ENCODE data around the gene MTFR1L.

DNA sequence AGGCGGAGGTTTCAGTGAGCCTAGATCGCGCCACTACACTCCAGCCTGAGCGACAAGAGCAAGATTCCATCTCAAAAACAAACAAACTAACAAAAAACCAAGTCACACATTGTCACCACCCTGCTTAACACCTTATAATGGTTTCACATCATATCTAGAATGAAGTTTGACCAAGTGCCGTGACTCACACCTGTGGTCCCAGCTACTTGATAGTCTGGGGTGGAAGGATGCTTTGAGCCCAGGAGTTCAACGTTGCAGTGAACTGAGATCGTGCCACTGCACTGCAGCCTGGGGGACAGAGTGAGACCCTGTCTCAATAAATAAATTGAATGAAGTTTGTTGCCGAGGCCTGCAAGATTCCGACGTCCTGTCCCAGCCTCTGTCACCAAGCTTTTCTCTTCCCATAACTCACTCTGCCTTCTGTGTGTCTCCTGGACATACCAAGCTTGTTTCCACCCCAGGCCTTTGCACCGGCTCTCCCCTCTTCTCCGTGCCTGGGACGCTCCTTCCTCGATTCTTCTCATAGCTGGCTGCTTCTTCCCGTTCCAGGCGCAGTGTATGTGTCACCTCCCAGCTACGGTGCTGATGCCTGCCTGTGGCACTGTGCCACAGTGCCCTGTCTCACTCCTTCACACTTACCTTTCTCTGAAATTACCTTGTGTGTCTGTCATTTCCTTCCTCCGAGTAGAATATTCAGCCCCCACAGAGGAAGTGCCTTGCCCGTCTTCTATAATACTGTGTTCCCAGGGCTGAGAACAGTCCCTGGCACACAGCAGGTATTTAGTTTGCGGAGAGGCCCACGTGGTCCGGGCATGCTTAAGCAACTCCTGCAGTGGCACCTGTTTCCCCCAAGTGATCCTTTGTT is 23.6 kb upstream of the MTFR1L start:
- TF ChIP-seq, protein P1, sequence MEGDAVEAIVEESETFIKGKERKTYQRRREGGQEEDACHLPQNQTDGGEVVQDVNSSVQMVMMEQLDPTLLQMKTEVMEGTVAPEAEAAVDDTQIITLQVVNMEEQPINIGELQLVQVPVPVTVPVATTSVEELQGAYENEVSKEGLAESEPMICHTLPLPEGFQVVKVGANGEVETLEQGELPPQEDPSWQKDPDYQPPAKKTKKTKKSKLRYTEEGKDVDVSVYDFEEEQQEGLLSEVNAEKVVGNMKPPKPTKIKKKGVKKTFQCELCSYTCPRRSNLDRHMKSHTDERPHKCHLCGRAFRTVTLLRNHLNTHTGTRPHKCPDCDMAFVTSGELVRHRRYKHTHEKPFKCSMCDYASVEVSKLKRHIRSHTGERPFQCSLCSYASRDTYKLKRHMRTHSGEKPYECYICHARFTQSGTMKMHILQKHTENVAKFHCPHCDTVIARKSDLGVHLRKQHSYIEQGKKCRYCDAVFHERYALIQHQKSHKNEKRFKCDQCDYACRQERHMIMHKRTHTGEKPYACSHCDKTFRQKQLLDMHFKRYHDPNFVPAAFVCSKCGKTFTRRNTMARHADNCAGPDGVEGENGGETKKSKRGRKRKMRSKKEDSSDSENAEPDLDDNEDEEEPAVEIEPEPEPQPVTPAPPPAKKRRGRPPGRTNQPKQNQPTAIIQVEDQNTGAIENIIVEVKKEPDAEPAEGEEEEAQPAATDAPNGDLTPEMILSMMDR (conservative IDR thresholded peaks at IDR 0.05 in 1 of 2, IDR thresholded peaks at IDR 0.05 in 1 of 2; ENCODE audit: extremely low read depth in 1 of 2, insufficient read depth in 1 of 2, low read depth in 1 of 2, low read length in 2 of 2), result no peak
- TF ChIP-seq EZH2 (IDR thresholded peaks at IDR 0.05; ENCODE audit: borderline replicate concordance, low read length), result no peak

Data from mammary epithelial cell (primary cell).